ENCODE measurements around the gene ANO4.

The ANO4 gene

GRCh38 chr12:100860611-100861010 lies 66.0 kb downstream of the ANO4 start:
- Mint-ChIP-seq H3K27me3 (no peaks in the 10 kb centered on the region), H3K4me1 (no peaks in the 10 kb centered on the region), H3K36me3 (ENCODE audit: insufficient read depth) (no peaks in the 10 kb centered on the region), H3K27ac (ENCODE audit: low read depth) (no peak overlapping the region), H3K4me3 (no peak overlapping the region), H3K9me3 (peaks cover 11% of the 10 kb centered on the region)
- DNase-seq (ENCODE audit: low spot score in 2 of 2) = no peak
- ATAC-seq (replicated peaks; ENCODE audit: extremely low read depth, poor library complexity, severe bottlenecking) = no peak

DNA sequence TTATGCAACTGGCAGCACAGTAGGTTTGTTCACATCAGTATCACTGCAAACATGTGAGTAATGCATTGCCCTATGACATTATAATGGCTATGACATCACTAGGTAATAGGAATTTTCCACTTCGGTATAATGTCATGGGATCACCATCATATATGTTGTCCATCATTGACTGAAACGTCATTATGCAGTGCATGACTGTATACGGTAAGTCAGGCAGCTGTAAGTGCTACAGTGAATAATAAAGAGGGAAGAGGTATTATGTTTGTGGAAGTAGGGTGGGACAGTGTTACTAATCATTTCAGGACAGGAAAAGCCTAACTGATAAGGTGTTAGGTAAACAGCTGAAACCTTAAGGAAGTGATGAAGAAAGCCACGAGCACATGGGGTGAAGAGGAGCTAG lies 68.1 kb downstream of the ANO4 start:
- Mint-ChIP-seq H3K27me3 (no peaks in the 10 kb centered on the region), H3K4me1 (no peaks in the 10 kb centered on the region), H3K36me3 (ENCODE audit: insufficient read depth) (no peaks in the 10 kb centered on the region), H3K27ac (ENCODE audit: low read depth) (no peak overlapping the region), H3K4me3 (no peak overlapping the region), H3K9me3 (peaks cover 5% of the 10 kb centered on the region)
- no peak for ATAC-seq (replicated peaks; ENCODE audit: extremely low read depth, poor library complexity, severe bottlenecking)
- no peak for DNase-seq (ENCODE audit: low spot score in 2 of 2)

- ATAC-seq (replicated peaks; ENCODE audit: extremely low read depth, poor library complexity, severe bottlenecking) = no peak
- DNase-seq (ENCODE audit: low spot score in 2 of 2) = no peak
- H3K36me3 Mint-ChIP-seq (ENCODE audit: insufficient read depth) = no peaks in the 10 kb centered on the region
- no peaks in the 10 kb centered on the region for H3K4me1 Mint-ChIP-seq
- H3K4me3 Mint-ChIP-seq = no peak overlapping the region
- H3K9me3 Mint-ChIP-seq = peaks cover 5% of the 10 kb centered on the region
- no peaks in the 10 kb centered on the region for H3K27me3 Mint-ChIP-seq
- H3K27ac Mint-ChIP-seq (ENCODE audit: low read depth) = no peak overlapping the region
Measured at GRCh38 chr12:100864366-100864765, 69.8 kb downstream of the ANO4 start.

DNA sequence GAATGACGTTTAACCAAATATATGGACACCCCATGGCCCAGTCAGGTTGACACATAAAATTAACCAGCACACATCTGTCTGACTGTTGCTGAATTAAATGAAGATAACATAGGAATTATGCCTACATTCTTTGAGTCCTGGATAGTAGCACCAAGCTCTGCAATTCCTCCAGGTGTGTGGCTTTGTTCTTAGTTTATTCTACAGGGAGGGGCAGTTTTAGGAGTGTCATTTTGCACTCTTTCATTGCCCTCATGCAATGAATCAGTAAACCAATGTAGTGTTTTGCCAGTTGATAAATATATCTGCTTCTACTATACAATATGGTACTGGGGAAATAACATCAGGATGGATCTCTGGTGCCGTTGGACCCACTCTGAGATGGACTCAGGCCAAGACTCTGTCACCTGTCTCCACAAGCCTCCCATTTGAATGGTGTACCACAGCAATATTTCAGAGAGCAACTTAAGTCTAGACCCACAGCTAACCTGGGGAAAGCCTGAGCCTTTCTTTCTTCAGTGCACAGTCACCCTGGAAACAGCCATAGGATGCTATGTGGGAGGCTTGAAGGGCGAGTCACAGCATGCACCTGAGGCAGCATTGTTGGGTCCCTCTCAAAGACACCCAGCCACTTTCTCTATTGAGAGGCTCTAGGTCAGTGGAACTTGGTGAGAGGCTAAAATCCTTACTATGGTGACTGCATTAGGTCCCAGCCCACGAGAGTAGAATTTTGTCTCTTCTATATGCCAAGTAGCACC lies 73.2 kb downstream of the ANO4 start:
- H3K4me1 Mint-ChIP-seq = no peaks in the 10 kb centered on the region
- no peaks in the 10 kb centered on the region for H3K36me3 Mint-ChIP-seq (ENCODE audit: insufficient read depth)
- ATAC-seq (replicated peaks; ENCODE audit: extremely low read depth, poor library complexity, severe bottlenecking) = no peak
- H3K4me3 Mint-ChIP-seq = no peak overlapping the region
- H3K27ac Mint-ChIP-seq (ENCODE audit: low read depth) = no peak overlapping the region
- no peaks in the 10 kb centered on the region for H3K27me3 Mint-ChIP-seq
- DNase-seq (ENCODE audit: low spot score in 2 of 2) = no peak
- H3K9me3 Mint-ChIP-seq = peaks cover 3% of the 10 kb centered on the region

GRCh38 chr12:100868487-100868886 lies 73.9 kb downstream of the ANO4 start:
- H3K9me3 Mint-ChIP-seq = peaks cover 7% of the 10 kb centered on the region
- H3K27ac Mint-ChIP-seq (ENCODE audit: low read depth) = no peak overlapping the region
- no peaks in the 10 kb centered on the region for H3K4me1 Mint-ChIP-seq
- H3K27me3 Mint-ChIP-seq = no peaks in the 10 kb centered on the region
- H3K4me3 Mint-ChIP-seq = no peak overlapping the region
- H3K36me3 Mint-ChIP-seq (ENCODE audit: insufficient read depth) = no peaks in the 10 kb centered on the region
- ATAC-seq (replicated peaks; ENCODE audit: extremely low read depth, poor library complexity, severe bottlenecking) (no peak), DNase-seq (ENCODE audit: low spot score in 2 of 2) (no peak)

- no peak overlapping the region for H3K4me3 Mint-ChIP-seq
- no peak for DNase-seq (ENCODE audit: low spot score in 2 of 2)
- no peak overlapping the region for H3K27ac Mint-ChIP-seq (ENCODE audit: low read depth)
- no peaks in the 10 kb centered on the region for H3K36me3 Mint-ChIP-seq (ENCODE audit: insufficient read depth)
- no peaks in the 10 kb centered on the region for H3K4me1 Mint-ChIP-seq
- H3K9me3 Mint-ChIP-seq = peaks cover 23% of the 10 kb centered on the region
- H3K27me3 Mint-ChIP-seq = no peaks in the 10 kb centered on the region
- ATAC-seq (replicated peaks; ENCODE audit: extremely low read depth, poor library complexity, severe bottlenecking) = no peak
Measured at GRCh38 chr12:100871195-100871734, 76.7 kb downstream of the ANO4 start.

- H3K27ac Mint-ChIP-seq (ENCODE audit: low read depth) = no peak overlapping the region
- no peaks in the 10 kb centered on the region for H3K4me1 Mint-ChIP-seq
- no peak for ATAC-seq (replicated peaks; ENCODE audit: extremely low read depth, poor library complexity, severe bottlenecking)
Measured at GRCh38 chr12:100875156-100875555, 80.6 kb downstream of the ANO4 start.

DNA sequence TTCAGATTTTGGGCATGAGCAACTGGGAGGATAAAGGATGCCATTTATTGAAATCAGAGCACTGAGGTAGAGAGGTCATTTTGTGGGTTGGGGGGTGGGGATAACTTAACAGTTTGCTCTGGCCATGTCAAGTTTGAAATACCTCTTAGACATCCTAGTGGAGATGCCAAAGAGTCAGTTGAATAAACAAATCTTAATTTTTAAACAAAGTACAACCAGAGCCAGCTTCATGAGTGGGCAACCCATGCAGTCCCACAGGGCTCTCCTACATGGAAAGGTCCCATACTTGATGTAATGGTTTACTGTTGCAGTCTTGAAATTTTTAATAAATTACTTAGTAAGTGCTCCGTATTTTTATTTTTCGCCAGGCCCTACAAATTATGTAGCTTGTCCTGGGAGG lies 81.2 kb downstream of the ANO4 start:
- no peaks in the 10 kb centered on the region for H3K4me1 Mint-ChIP-seq
- no peak overlapping the region for H3K27ac Mint-ChIP-seq (ENCODE audit: low read depth)

More at GRCh38 chr12:100875156-100875555, 80.6 kb downstream of the ANO4 start:
- Mint-ChIP-seq H3K4me3 (no peak overlapping the region), H3K9me3 (peaks cover 25% of the 10 kb centered on the region), H3K27me3 (no peaks in the 10 kb centered on the region), H3K36me3 (ENCODE audit: insufficient read depth) (no peaks in the 10 kb centered on the region)
- no peak for DNase-seq (ENCODE audit: low spot score in 2 of 2)

DNA sequence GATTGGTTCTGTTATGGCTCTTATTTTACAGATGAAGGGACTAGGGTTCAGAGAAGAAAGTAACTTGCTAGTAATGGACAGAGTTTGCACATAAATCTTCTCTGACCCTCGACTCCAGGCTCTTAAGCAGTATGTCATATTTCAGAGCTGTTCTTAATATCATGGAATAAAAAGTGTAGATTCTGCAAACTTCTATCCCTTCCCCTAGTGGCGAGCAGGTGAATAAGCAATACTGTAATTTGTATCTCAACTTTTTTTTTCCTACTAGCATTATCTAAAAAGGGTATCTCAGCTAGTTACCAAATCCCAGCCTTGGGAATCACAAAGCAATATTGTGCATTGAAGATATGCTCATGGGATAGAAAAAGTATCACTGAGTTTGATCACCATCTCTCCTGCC lies 83.2 kb downstream of the ANO4 start:
- Mint-ChIP-seq H3K27me3 (no peaks in the 10 kb centered on the region), H3K36me3 (ENCODE audit: insufficient read depth) (peaks cover 2% of the 10 kb centered on the region)

More for the DNA sequence above, 81.2 kb downstream of the ANO4 start:
- no peak for ATAC-seq (replicated peaks; ENCODE audit: extremely low read depth, poor library complexity, severe bottlenecking)
- Mint-ChIP-seq H3K36me3 (ENCODE audit: insufficient read depth) (no peaks in the 10 kb centered on the region), H3K27me3 (no peaks in the 10 kb centered on the region), H3K4me3 (no peak overlapping the region), H3K9me3 (peaks cover 25% of the 10 kb centered on the region)
- no peak for DNase-seq (ENCODE audit: low spot score in 2 of 2)

DNA sequence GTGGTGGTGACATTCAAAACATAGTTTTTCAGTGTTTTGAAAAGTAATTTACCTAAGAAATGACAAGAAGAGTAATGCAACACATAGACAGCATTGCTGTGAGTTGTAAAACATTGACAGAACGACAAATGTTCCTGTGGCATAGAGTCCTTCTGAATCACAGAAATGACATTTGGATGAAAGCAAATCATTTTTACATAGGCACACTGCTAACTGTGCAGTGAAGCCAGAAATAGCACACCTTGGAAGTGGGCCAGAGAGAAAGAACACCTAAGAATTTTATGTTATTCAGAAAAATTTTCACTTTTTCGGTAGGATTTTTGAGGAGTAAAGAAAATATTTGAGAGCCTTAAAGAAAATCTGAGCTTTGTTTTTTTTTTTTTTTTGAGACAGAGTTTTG lies 100.6 kb downstream of the ANO4 start:
- H3K27ac Mint-ChIP-seq (ENCODE audit: low read depth) = no peak overlapping the region
- no peak overlapping the region for H3K4me3 Mint-ChIP-seq
- peaks cover 1% of the 10 kb centered on the region for H3K36me3 Mint-ChIP-seq (ENCODE audit: insufficient read depth)
- ATAC-seq (replicated peaks; ENCODE audit: extremely low read depth, poor library complexity, severe bottlenecking) (no peak), DNase-seq (ENCODE audit: low spot score in 2 of 2) (no peak)
- peaks cover 8% of the 10 kb centered on the region for H3K9me3 Mint-ChIP-seq
- H3K4me1 Mint-ChIP-seq = no peaks in the 10 kb centered on the region
- H3K27me3 Mint-ChIP-seq = no peaks in the 10 kb centered on the region

More for the DNA sequence above, 83.2 kb downstream of the ANO4 start:
- no peaks in the 10 kb centered on the region for H3K4me1 Mint-ChIP-seq
- no peak for DNase-seq (ENCODE audit: low spot score in 2 of 2)
- no peak for ATAC-seq (replicated peaks; ENCODE audit: extremely low read depth, poor library complexity, severe bottlenecking)
- peaks cover 25% of the 10 kb centered on the region for H3K9me3 Mint-ChIP-seq
- no peak overlapping the region for H3K4me3 Mint-ChIP-seq
- no peak overlapping the region for H3K27ac Mint-ChIP-seq (ENCODE audit: low read depth)

- Mint-ChIP-seq H3K27ac (ENCODE audit: low read depth) (no peak overlapping the region), H3K4me1 (no peaks in the 10 kb centered on the region), H3K9me3 (peaks cover 8% of the 10 kb centered on the region), H3K36me3 (ENCODE audit: insufficient read depth) (no peaks in the 10 kb centered on the region), H3K4me3 (no peak overlapping the region), H3K27me3 (no peaks in the 10 kb centered on the region)
- no peak for DNase-seq (ENCODE audit: low spot score in 2 of 2)
- no peak for ATAC-seq (replicated peaks; ENCODE audit: extremely low read depth, poor library complexity, severe bottlenecking)
Measured at GRCh38 chr12:100896192-100896591, 101.6 kb downstream of the ANO4 start.

GRCh38 chr12:100897240-100897639 lies 102.7 kb downstream of the ANO4 start:
- Mint-ChIP-seq H3K27ac (ENCODE audit: low read depth) (no peak overlapping the region), H3K4me1 (no peaks in the 10 kb centered on the region), H3K4me3 (no peak overlapping the region), H3K9me3 (peaks cover 8% of the 10 kb centered on the region), H3K36me3 (ENCODE audit: insufficient read depth) (no peaks in the 10 kb centered on the region), H3K27me3 (no peaks in the 10 kb centered on the region)
- DNase-seq (ENCODE audit: low spot score in 2 of 2) = no peak
- ATAC-seq (replicated peaks; ENCODE audit: extremely low read depth, poor library complexity, severe bottlenecking) = no peak

DNA sequence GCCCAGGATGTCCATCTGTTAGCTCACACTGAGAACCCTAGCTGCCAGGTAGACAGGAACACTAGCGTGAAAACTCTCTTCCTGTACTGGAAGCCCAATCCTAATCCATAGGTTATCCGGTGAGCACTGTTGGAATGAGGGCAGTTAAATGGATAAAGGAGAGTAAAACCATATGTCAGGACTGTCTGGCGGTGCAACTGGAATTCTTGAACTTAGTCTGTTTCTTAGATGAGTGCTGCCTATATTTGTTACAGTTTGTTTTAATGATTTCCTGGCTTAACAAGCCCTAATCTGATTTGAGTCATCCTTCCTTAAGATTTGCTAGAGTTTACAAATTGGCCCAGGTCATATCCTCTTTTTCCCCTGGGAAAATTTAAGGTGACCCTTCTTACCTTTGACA lies 104.7 kb downstream of the ANO4 start:
- Mint-ChIP-seq H3K36me3 (ENCODE audit: insufficient read depth) (no peaks in the 10 kb centered on the region), H3K9me3 (peaks cover 19% of the 10 kb centered on the region), H3K4me3 (no peak overlapping the region), H3K27me3 (no peaks in the 10 kb centered on the region), H3K4me1 (no peaks in the 10 kb centered on the region), H3K27ac (ENCODE audit: low read depth) (no peak overlapping the region)
- no peak for ATAC-seq (replicated peaks; ENCODE audit: extremely low read depth, poor library complexity, severe bottlenecking)
- no peak for DNase-seq (ENCODE audit: low spot score in 2 of 2)
